ENCODE results near the gene CUX1. TPM values are rescaled to one million over a fixed set of nuclear protein-coding genes. Genes with fewer than 3 reads are reported as not detected.

The CUX1 gene
- total RNA-seq, 1 experiment from 2014 or later = 64.3 TPM

DNA sequence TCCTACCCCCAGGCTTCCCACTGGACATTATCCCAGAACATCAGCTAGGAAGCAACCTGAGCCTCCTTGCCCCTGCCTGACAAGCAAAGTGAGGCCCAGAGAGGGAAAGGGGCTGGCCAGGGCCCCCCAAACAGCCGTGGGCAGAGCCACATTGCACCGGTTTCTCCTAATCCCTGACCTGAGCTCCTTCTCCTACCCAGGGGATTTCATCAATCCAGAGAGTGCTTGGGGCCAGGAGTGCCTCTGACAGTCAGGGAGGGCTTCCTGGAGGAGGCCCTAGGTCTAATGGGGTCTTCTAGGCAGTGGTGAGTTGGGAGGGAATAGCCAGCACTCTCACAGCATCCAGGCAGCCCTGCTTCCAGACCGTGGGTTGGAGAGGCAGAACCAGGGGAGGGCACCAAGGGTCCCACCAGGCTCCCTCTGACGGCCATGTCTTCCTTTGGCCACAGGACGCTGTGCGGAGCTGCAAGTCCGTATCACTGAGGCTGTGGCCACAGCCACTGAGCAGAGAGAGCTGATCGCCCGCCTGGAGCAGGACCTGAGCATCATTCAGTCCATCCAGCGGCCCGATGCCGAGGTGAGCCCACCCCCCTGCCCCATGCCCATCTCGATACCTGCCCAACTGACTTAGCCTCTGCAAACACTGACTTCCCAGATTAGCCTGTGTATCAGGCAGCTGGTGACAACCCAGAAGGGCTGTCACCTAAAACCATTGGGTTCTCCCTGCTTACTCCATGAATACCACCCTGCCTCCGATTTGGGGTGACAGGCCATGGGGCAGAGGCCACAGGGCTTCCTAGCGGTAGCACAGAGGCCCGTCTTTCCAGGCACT, 455.7 kb downstream of the CUX1 start:
- POLR2A ChIA-PET = no interaction called here
- peaks cover 5% of the 10 kb centered on the region; the same call in 1 of the 2 replicates for H3K4me1 Mint-ChIP-seq
- DNase-seq (ENCODE audit: low spot score) = no peak
- no peaks in the 10 kb centered on the region for H3K36me3 Mint-ChIP-seq
- no peak overlapping the region for H3K27ac Mint-ChIP-seq
- H3K4me3 Mint-ChIP-seq = no peak overlapping the region
- H3K27me3 Mint-ChIP-seq (ENCODE audit: low read depth) = no peaks in the 10 kb centered on the region
- CTCF ChIA-PET = interaction anchor here (0.6 to 1.6 kb wide), 12 partner anchors 13 to 730 kb away, joined by 3 to 10 read pairs (median 4); partner anchors contain the start of gene PRKRIP1
- H3K9me3 Mint-ChIP-seq = no peaks in the 10 kb centered on the region
- TF ChIP-seq GRHL2 (CRISPR knock-in tag; IDR thresholded peaks at IDR 0.05; ENCODE audit: insufficient replicate concordance, severe bottlenecking) = no peak
- TF ChIP-seq CREM (CRISPR knock-in tag; IDR thresholded peaks at IDR 0.05) = no peak
- TF ChIP-seq ZNF317 (CRISPR knock-in tag; IDR thresholded peaks at IDR 0.05; ENCODE audit: borderline replicate concordance, low read depth) = no peak
- TF ChIP-seq, protein P1, sequence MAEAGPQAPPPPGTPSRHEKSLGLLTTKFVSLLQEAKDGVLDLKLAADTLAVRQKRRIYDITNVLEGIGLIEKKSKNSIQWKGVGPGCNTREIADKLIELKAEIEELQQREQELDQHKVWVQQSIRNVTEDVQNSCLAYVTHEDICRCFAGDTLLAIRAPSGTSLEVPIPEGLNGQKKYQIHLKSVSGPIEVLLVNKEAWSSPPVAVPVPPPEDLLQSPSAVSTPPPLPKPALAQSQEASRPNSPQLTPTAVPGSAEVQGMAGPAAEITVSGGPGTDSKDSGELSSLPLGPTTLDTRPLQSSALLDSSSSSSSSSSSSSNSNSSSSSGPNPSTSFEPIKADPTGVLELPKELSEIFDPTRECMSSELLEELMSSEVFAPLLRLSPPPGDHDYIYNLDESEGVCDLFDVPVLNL (CRISPR knock-in tag; IDR thresholded peaks at IDR 0.05; ENCODE audit: borderline replicate concordance, low read depth) = no peak
- TF ChIP-seq ZNF671 (CRISPR knock-in tag; IDR thresholded peaks at IDR 0.05) = no peak
- no peak for TF ChIP-seq NR2C2 (CRISPR knock-in tag; IDR thresholded peaks at IDR 0.05)
- TF ChIP-seq ATF1 (CRISPR knock-in tag; IDR thresholded peaks at IDR 0.05) = no peak
- no peak for TF ChIP-seq ZNF396 (CRISPR knock-in tag; IDR thresholded peaks at IDR 0.05; ENCODE audit: borderline replicate concordance)
- no peak for ATAC-seq

DNA sequence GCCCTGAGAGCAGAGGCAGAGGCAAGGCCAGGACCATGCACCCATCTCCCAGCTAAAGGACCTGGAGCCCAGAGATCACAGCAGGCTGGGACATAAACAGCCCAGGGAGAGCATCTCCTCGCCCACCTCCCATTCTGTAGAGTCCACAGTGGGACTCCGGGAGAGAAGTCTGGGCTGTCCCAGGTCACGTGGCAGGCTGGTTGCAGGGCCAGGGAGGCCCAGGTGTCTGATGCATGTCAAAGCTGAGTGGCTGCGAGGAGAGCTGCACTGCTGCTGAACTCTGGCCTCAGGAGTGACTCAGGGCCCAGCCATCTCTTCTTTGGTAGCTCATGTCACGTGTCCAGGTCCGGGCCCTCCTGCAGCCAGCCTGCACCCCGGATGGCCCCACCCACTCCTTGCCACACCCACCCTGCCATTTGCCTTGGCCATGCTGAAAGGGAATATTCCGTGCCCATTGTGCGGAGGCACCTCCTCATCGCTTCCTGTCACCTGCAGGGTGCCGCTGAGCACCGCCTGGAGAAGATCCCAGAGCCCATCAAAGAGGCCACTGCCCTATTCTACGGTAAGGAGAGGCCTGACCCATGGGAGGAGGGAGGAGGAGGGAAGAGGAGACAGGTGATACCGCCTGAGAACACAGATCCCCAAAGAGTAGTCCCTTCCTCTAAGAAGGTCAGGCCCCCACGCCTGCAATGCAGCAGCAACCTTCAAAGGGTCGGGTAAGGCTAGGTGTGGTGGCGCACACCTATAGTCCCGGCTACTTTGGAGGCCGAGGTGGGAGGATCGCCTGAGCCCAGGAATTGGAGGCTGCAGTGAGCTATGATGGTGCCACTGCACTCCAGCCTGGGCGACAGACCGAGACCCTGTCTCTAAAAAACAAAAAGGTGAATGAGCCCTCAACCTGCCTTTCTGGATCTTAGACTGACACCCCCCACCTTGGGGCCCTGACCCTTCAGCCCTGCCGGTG, 456.6 kb downstream of the CUX1 start:
- CTCF ChIA-PET = interaction anchor here (0.9 to 1.1 kb wide), 2 partner anchors 475 to 655 kb away, joined by 3 to 4 read pairs; no protein-coding TSS in a partner anchor
- Mint-ChIP-seq H3K9me3 (no peaks in the 10 kb centered on the region), H3K4me1 (peaks cover 5% of the 10 kb centered on the region; the same call in 1 of the 2 replicates), H3K36me3 (no peaks in the 10 kb centered on the region), H3K27me3 (ENCODE audit: low read depth) (no peaks in the 10 kb centered on the region), H3K27ac (no peak overlapping the region), H3K4me3 (no peak overlapping the region)
- DNase-seq (ENCODE audit: low spot score) (no peak), ATAC-seq (peak; percentile 5; the same call in 1 of the 2 replicates)
- POLR2A ChIA-PET = interaction anchor here (0.5 kb wide), 1 partner anchor 235 kb away, joined by 3 read pairs; no protein-coding TSS in a partner anchor
- TF ChIP-seq, protein P2, sequence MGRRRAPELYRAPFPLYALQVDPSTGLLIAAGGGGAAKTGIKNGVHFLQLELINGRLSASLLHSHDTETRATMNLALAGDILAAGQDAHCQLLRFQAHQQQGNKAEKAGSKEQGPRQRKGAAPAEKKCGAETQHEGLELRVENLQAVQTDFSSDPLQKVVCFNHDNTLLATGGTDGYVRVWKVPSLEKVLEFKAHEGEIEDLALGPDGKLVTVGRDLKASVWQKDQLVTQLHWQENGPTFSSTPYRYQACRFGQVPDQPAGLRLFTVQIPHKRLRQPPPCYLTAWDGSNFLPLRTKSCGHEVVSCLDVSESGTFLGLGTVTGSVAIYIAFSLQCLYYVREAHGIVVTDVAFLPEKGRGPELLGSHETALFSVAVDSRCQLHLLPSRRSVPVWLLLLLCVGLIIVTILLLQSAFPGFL (CRISPR knock-in tag; IDR thresholded peaks at IDR 0.05; ENCODE audit: borderline replicate concordance) = no peak
- TF ChIP-seq ZNF396 (CRISPR knock-in tag; IDR thresholded peaks at IDR 0.05; ENCODE audit: borderline replicate concordance) (no peak), ZNF219 (CRISPR knock-in tag; IDR thresholded peaks at IDR 0.05; ENCODE audit: borderline replicate concordance) (no peak), KAT7 (CRISPR knock-in tag; IDR thresholded peaks at IDR 0.05; ENCODE audit: borderline replicate concordance) (no peak), GABPB1 (CRISPR knock-in tag; IDR thresholded peaks at IDR 0.05) (peak; percentile 35; the same call in 1 of the 2 replicates), ZNF232 (CRISPR knock-in tag; IDR thresholded peaks at IDR 0.05) (no peak), TP53 (CRISPR knock-in tag; IDR thresholded peaks at IDR 0.05) (no peak)
- TF ChIP-seq, protein P3, sequence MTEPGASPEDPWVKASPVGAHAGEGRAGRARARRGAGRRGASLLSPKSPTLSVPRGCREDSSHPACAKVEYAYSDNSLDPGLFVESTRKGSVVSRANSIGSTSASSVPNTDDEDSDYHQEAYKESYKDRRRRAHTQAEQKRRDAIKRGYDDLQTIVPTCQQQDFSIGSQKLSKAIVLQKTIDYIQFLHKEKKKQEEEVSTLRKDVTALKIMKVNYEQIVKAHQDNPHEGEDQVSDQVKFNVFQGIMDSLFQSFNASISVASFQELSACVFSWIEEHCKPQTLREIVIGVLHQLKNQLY (CRISPR knock-in tag; IDR thresholded peaks at IDR 0.05) = no peak
- TF ChIP-seq, protein P4, sequence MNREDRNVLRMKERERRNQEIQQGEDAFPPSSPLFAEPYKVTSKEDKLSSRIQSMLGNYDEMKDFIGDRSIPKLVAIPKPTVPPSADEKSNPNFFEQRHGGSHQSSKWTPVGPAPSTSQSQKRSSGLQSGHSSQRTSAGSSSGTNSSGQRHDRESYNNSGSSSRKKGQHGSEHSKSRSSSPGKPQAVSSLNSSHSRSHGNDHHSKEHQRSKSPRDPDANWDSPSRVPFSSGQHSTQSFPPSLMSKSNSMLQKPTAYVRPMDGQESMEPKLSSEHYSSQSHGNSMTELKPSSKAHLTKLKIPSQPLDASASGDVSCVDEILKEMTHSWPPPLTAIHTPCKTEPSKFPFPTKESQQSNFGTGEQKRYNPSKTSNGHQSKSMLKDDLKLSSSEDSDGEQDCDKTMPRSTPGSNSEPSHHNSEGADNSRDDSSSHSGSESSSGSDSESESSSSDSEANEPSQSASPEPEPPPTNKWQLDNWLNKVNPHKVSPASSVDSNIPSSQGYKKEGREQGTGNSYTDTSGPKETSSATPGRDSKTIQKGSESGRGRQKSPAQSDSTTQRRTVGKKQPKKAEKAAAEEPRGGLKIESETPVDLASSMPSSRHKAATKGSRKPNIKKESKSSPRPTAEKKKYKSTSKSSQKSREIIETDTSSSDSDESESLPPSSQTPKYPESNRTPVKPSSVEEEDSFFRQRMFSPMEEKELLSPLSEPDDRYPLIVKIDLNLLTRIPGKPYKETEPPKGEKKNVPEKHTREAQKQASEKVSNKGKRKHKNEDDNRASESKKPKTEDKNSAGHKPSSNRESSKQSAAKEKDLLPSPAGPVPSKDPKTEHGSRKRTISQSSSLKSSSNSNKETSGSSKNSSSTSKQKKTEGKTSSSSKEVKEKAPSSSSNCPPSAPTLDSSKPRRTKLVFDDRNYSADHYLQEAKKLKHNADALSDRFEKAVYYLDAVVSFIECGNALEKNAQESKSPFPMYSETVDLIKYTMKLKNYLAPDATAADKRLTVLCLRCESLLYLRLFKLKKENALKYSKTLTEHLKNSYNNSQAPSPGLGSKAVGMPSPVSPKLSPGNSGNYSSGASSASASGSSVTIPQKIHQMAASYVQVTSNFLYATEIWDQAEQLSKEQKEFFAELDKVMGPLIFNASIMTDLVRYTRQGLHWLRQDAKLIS (CRISPR knock-in tag; IDR thresholded peaks at IDR 0.05; ENCODE audit: borderline replicate concordance) = no peak
- TF ChIP-seq, protein P5, sequence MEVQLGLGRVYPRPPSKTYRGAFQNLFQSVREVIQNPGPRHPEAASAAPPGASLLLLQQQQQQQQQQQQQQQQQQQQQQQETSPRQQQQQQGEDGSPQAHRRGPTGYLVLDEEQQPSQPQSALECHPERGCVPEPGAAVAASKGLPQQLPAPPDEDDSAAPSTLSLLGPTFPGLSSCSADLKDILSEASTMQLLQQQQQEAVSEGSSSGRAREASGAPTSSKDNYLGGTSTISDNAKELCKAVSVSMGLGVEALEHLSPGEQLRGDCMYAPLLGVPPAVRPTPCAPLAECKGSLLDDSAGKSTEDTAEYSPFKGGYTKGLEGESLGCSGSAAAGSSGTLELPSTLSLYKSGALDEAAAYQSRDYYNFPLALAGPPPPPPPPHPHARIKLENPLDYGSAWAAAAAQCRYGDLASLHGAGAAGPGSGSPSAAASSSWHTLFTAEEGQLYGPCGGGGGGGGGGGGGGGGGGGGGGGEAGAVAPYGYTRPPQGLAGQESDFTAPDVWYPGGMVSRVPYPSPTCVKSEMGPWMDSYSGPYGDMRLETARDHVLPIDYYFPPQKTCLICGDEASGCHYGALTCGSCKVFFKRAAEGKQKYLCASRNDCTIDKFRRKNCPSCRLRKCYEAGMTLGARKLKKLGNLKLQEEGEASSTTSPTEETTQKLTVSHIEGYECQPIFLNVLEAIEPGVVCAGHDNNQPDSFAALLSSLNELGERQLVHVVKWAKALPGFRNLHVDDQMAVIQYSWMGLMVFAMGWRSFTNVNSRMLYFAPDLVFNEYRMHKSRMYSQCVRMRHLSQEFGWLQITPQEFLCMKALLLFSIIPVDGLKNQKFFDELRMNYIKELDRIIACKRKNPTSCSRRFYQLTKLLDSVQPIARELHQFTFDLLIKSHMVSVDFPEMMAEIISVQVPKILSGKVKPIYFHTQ (CRISPR knock-in tag; IDR thresholded peaks at IDR 0.05) = no peak
